HG03354 (cell line): ENCODE results near the gene CDK3.
"Not testable (repeated sequence)": the region's sequence is repeated elsewhere in the genome, so short reads cannot be mapped to it uniquely, and the experiment has no call there.

ENCODE experiments used
- ATAC-seq: cut with Tn5 transposase; IDR thresholded peaks from one replicate; pipeline ENCODE4 v1.9.1; 2021; ENCODE audit warnings: mild to moderate bottlenecking; ENCODE audit not compliant: unreplicated experiment, poor library complexity, severe bottlenecking

CDK3 gene

DNA sequence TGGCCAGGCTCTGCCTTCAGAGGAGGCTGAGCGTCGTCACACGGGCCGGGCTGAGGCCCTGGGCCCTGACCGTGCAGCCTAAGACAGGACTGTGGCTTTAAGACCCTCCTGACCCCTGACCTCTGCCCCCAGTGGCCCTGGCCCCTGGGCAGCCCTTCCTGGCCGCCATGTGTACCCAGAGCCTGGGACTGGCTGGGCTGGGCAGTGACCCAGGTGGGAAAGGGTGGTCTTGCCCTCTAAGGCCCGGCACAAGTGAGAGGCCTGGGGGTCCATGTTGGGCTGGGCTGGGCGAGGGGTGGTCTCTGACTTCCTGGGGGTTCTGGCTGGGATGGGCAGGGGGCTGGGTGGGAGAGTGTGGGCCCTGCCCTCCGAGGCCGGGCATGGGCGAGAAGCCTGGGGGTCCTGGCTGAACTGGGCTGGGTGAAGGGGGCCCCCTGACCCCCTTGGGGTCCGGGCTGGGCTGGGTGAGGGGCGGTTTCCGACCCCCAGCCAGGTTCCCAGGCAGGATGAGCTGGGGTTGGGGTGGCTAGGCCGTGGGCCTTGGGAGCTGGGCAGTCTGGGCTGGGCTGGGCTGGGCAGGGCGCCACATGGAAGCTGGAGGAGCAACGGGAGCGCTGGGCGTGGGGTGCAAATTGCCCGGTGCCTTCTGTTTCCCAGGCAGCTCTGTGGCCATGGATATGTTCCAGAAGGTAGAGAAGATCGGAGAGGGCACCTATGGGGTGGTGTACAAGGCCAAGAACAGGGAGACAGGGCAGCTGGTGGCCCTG is at the start of gene CDK3:
CDK3 (plus strand) TSS at position 101 of the 767 bp plus-strand sequence; CDS start at position 672, 571 bp downstream.
- ATAC-seq = no peak

DNA sequence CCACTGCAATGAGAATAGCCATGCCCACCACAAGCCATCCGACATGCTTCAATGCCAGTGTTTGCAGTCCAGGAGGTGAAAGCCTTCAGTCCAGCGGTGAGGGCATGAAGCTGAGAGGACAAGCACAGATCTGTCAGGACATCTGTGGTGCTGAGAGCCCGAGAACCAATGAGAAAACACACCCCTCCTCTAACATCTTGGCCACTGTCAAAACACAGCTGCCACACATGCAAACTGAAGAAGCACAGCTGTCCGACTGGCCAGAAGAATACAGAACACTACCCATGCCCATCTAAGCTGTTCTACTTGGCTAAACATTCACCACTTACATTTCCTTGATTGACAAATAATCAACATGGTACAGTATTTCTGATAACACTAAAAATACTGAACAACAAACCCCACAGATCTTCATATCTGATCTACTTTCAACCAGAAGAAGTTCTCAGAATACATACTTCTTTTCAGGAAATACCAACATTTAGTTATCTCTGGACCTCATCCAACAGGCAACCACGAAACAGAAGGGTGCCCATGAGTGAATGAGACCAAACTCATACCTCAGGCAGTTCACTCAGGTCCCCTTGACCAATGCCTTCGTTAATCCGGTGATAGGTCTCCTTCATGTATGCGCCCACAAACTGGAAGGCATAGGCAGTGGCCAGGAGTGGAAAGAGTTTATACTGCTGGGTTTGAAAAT is 49.6 kb upstream of the CDK3 start:
- ATAC-seq = no peak

GRCh38 chr17:75959051-75959838 is 41.4 kb upstream of the CDK3 start:
- ATAC-seq = no peak

- ATAC-seq = no peak
Observed at GRCh38 chr17:75959839-75960511, 40.7 kb upstream of the CDK3 start.

DNA sequence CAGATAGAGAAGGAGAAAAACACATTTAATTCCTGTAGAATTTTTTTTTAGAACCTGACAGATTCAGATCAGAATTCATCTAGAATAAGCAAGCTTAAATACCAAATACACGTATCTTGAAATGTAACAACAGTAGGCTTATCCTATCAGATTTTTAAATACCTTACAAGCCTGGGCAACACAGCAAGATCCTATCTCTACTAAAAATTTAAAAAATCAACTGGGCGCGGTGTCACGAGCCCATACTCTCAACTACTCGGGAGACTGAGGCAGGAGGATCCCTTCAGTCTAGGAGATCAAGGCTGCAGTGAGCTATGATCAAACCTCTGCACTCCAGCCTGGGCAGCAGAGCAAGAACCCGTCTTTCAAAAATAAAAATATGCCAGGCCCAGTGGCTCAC is 35.2 kb upstream of the CDK3 start:
- ATAC-seq = no peak

DNA sequence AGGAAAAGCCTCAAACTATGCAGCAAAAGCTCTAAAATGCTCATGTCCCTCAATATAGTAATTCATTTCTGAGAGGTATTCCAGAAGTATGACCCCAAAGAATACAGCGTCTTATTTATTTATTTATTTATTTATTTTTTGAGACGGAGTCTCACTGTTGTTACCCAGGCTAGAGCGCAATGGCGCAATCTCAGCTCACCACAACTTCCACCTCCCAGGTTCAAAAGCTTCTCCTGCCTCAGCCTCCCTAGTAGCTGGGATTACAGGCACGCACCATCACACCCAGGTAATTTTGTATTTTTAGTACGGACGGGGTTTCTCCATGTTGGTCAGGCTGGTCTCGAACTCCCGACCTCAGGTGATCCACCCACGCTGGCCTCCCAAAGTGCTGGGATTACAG is 31.6 kb upstream of the CDK3 start:
- ATAC-seq = not testable (repeated sequence)

DNA sequence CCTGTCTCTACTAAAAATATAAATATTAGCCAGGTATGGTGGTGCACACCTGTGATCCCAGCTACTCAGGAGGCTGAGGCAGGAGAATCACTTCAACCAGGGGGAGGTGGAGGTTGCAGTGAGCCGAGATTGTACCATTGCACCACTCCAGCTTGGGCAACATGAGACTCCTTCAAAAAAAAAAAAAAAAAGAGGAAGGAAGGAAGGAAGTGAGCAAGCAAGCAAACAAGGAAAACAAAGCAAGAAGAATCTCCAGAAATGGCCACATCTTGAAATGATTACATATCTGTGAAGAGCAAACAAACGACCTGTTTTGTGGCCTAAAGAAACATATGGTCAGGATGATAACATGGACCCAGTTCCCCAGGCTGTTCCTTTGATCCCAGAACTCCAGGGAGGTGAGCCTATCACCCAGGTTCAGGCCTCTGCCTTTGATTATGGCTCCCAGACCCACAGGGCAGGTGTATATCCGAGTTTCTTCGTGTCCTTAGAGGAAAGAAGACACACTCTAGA is 30.6 kb upstream of the CDK3 start:
- ATAC-seq = no peak

DNA sequence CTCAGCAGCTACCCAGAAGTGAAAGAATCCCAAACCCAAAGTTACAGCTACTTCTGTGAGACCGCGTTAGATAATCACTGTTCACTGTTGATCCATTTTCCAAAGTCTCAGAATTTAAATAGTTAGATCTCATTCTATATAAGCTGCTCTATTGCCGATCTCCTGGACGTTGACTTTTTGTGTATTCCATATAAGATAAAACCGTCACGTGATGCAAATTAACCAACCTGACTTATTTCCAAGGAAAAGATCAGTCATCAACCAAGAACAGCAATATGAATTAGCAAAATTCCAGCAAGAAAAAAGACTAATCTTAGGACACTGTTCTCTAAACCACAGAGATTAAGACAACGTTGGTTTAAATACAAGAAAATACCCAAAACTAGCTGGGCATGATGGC is 30.0 kb upstream of the CDK3 start:
- no peak for ATAC-seq

GRCh38 chr17:75975187-75975586 is 25.5 kb upstream of the CDK3 start:
- ATAC-seq = not testable (repeated sequence)

DNA sequence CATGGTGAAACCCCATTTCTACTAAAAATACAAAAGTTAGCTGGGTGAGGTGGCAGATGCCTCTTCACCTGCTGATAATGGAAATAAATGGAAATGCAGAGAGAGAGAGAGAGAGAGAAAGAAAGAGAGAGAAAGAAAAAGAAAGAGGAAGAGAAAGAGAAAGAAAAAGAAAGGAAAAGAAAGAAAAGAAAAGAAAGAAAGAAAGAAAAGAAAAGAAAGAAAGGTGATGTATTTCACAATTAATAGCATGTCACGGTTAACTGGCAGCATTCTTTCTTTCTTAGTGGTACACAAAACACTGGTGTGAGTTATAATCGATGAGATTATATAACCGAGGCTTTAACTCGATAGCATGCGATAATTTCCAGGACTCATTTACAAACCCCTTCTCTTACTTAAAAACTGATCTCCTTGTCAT is 24.9 kb upstream of the CDK3 start:
- no peak for ATAC-seq

GRCh38 chr17:75976175-75976848 is 24.3 kb upstream of the CDK3 start:
- no peak for ATAC-seq

- peak; percentile 91 for ATAC-seq
Observed at GRCh38 chr17:75978938-75979704, 21.5 kb upstream of the CDK3 start, which contains the start of the genes ACOX1 and TEN1. TSS of gene ACOX1 (minus strand) at chr17:75979166. CDS start at chr17:75979073, 93 bp downstream. TSS of gene TEN1 (plus strand) at chr17:75979240. CDS start at chr17:75986193, 6,953 bp downstream.

DNA sequence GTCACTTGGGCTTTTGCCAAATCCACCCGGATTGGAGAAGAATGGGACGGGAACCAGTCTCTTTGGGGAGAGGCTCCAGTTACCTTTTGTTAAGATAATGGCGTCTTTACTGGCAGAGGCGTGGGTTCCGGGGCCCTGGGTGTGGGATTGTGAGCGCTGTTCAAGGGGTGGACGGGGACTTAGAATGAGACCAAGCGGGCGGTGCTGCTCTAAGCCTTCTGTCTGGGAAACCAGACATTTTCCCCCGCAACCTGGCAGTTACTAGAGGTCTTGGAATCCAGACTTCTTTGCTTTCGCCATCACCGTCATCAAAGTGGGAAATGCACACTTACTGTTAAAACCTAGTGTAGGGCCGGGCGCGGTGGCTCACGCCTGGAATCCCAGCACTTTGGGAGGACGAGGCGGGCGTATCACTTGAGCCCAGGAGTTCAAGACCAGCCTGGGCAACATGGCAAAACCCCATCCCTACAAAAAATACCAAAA is 20.9 kb upstream of the CDK3 start:
- ATAC-seq = peak; percentile 14

GRCh38 chr17:75980188-75981018 is 20.3 kb upstream of the CDK3 start:
- no peak for ATAC-seq

- ATAC-seq = no peak
Observed at GRCh38 chr17:75981019-75981615, 19.5 kb upstream of the CDK3 start.

DNA sequence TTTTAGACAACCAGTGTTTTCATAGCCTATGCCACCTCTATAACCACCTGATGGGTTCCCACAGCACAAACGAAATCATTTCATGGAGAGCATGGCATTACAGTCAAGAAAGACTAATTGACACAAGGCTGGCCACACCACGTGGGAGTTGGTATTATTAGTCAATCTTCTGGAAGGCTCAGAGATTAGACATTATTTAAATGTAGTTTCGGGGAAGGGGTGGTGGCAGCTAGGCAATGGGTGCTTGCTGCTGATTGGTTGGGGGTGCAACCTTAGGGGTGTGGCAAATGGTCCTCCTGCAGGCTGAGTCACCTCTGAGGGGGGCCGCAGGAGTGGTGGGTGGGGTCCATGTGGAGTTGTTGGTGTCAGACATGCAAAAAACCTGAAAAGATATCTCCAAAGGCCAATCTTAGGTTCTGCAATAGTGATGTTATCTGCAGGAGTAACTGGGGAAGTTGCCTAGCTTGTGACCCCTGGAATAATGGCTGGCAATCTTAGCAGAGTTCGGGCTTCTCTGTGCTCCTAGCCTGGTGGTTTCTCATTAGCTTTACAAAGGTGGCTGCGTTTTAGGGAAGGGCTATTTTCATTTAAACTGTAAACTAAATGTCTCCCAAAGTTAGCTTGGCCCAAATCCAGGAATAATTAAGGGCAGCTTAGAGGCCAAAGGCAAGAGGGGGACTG is 17.0 kb upstream of the CDK3 start:
- no peak for ATAC-seq
